H1 (cell line): ENCODE measurements around the gene DVL2. TPM values are rescaled to one million over a fixed set of nuclear protein-coding genes. Genes with fewer than 3 reads are reported as not detected.
A peak's percentile ranks its signal among the peaks of the same experiment; 100 is the strongest.

Experiments used
- CTCF ChIA-PET: fragments of 300-600 bp; sonication (Branson Sonifier 250); formaldehyde crosslinking; loops from one replicate; lab custom pipeline; 2021; ENCODE audit not compliant: partially characterized antibody; lab: Charles Lee
- POLR2A ChIA-PET: fragments of 300-600 bp; sonication (Branson Sonifier 250); formaldehyde crosslinking; loops from one replicate; lab custom pipeline; 2021; ENCODE audit warnings: inconsistent platforms; ENCODE audit not compliant: partially characterized antibody; lab: Charles Lee
- DNase-seq, 2 experiments: peaks; one replicate each; pipeline versions ENCODE4 v3.0.0 to v3.0.0-alpha.2; 2010 to 2022; ENCODE audit warnings: low spot score in 2 of 2, low read depth in 1 of 2, mixed read lengths in 1 of 2
- FAIRE-seq: peaks from 2 replicates; lab custom pipeline; 2011; peaks lifted over from hg19 to GRCh38; lab: Jason Lieb, UNC
- H2AFZ ChIP-seq: 2 replicates; pipeline ENCODE4 v1.8.1; 2012; ENCODE audit warnings: low read length, inconsistent platforms
- H2AK5ac ChIP-seq: 2 replicates; pipeline ENCODE4 v1.6.1; 2013; ENCODE audit warnings: low read depth, low read length
- H2BK120ac ChIP-seq: replicated peaks from 2 replicates; pipeline ENCODE3; 2013; ENCODE audit warnings: low read depth, low read length, inconsistent platforms
- H2BK12ac ChIP-seq: 2 replicates; pipeline ENCODE4 v1.6.1; 2013; ENCODE audit warnings: low read depth, low read length
- H2BK15ac ChIP-seq: 2 replicates; pipeline ENCODE4 v1.6.1; 2013; ENCODE audit warnings: low read length
- H2BK20ac ChIP-seq: 2 replicates; pipeline ENCODE4 v1.6.1; 2013; ENCODE audit warnings: low read length
- H2BK5ac ChIP-seq: 2 replicates; pipeline ENCODE4 v1.6.1; 2013; ENCODE audit warnings: low read depth, low read length
- H3K14ac ChIP-seq: 2 replicates; pipeline ENCODE4 v1.6.1; 2013; ENCODE audit warnings: inconsistent platforms; ENCODE audit not compliant: insufficient read length
- H3K18ac ChIP-seq: 2 replicates; pipeline ENCODE4 v1.6.1; 2013; ENCODE audit warnings: low read length; ENCODE audit errors: extremely low read depth
- H3K23ac ChIP-seq: 2 replicates; pipeline ENCODE4 v1.6.1; 2013; ENCODE audit warnings: inconsistent platforms; ENCODE audit not compliant: insufficient read length
- H3K23me2 ChIP-seq: 2 replicates; pipeline ENCODE4 v1.6.1; 2013; ENCODE audit warnings: low read depth, low read length
- H3K27ac ChIP-seq: 2 replicates; pipeline ENCODE4 v1.6.1; 2011; ENCODE audit warnings: low read depth, low read length, inconsistent platforms
- H3K27me3 ChIP-seq, 4 experiments: replicated peaks in 1 of 4; 1 replicate in 1 of 4; 2 replicates in 3 of 4; pipeline versions ENCODE4 v1.6.1 to v1.8.1; 2011 to 2013; ENCODE audit warnings: low read length in 3 of 4, mild to moderate bottlenecking in 3 of 4, inconsistent platforms in 2 of 4, mixed read lengths in 2 of 4, moderate library complexity in 1 of 4; ENCODE audit not compliant: control insufficient read depth in 3 of 4, insufficient read depth in 3 of 4; ENCODE audit errors: extremely low read depth in 1 of 4
- H3K36me3 ChIP-seq, 4 experiments: 2 replicates each; pipeline versions ENCODE4 v1.6.1 to v1.8.1; 2011 to 2013; ENCODE audit warnings: mild to moderate bottlenecking in 4 of 4, low read length in 3 of 4, moderate library complexity in 2 of 4, control low read depth in 1 of 4, inconsistent platforms in 1 of 4; ENCODE audit not compliant: insufficient read depth in 4 of 4, control insufficient read depth in 2 of 4
- H3K4ac ChIP-seq: replicated peaks from 2 replicates; pipeline ENCODE3; 2013; ENCODE audit warnings: low read length, low read depth, mixed read lengths, inconsistent platforms; ENCODE audit not compliant: insufficient read length
- H3K4me1 ChIP-seq, 4 experiments: replicated peaks in 1 of 4; 1 replicate in 1 of 4; 2 replicates in 3 of 4; pipeline versions ENCODE4 v1.6.1 to v1.8.1; 2011 to 2013; ENCODE audit warnings: low read length in 3 of 4, inconsistent platforms in 2 of 4, mixed read lengths in 1 of 4; ENCODE audit not compliant: insufficient read depth in 4 of 4, control insufficient read depth in 3 of 4
- H3K4me2 ChIP-seq, 2 experiments: 2 replicates each; pipeline versions ENCODE4 v1.6.1 to v1.8.1; 2011 to 2013; ENCODE audit warnings: low read depth in 2 of 2, low read length in 2 of 2, control low read depth in 1 of 2, inconsistent platforms in 1 of 2, mild to moderate bottlenecking in 1 of 2; ENCODE audit not compliant: insufficient read depth in 1 of 2
- H3K4me3 ChIP-seq, 4 experiments: fragments of 200-600, 300-600 bp in 1 of 4; sonication (generic), shearing (Covaris generic), sonication (Bioruptor Twin) in 1 of 4; 2 replicates each; pipeline versions ENCODE4 v1.5.1 to v1.8.1; 2011 to 2016; ENCODE audit warnings: low read length in 4 of 4, low read depth in 3 of 4, control low read depth in 2 of 4, inconsistent platforms in 2 of 4, mild to moderate bottlenecking in 2 of 4, mixed read lengths in 1 of 4, moderate library complexity in 1 of 4; ENCODE audit not compliant: insufficient read depth in 2 of 4; ENCODE audit errors: extremely low read depth in 1 of 4
- H3K56ac ChIP-seq: replicated peaks from 2 replicates; pipeline ENCODE3; 2013; ENCODE audit warnings: low read depth, mild to moderate bottlenecking, mixed read lengths, low read length, inconsistent platforms; ENCODE audit not compliant: insufficient read length
- H3K79me1 ChIP-seq: 2 replicates; pipeline ENCODE4 v1.6.1; 2013; ENCODE audit warnings: low read depth, low read length, control low read depth
- H3K79me2 ChIP-seq, 2 experiments: 2 replicates each; pipeline versions ENCODE4 v1.6.1 to v1.8.1; 2012 to 2013; ENCODE audit warnings: low read length in 2 of 2, mild to moderate bottlenecking in 2 of 2, inconsistent platforms in 1 of 2; ENCODE audit not compliant: insufficient read depth in 2 of 2, control insufficient read depth in 1 of 2
- H3K9ac ChIP-seq, 4 experiments: replicated peaks in 1 of 4; 1 replicate in 1 of 4; 2 replicates in 3 of 4; pipeline versions ENCODE4 v1.6.1 to v1.8.1; 2011 to 2013; ENCODE audit warnings: low read depth in 3 of 4, low read length in 3 of 4, control low read depth in 2 of 4, mild to moderate bottlenecking in 2 of 4, moderate library complexity in 2 of 4, inconsistent platforms in 1 of 4; ENCODE audit errors: extremely low read depth in 1 of 4
- H3K9me3 ChIP-seq, 2 experiments: 2 replicates each; pipeline versions ENCODE4 v1.6.1 to v1.8.1; 2012 to 2013; ENCODE audit warnings: mild to moderate bottlenecking in 2 of 2, moderate library complexity in 2 of 2, control low read depth in 1 of 2, inconsistent platforms in 1 of 2, low read depth in 1 of 2, low read length in 1 of 2, mixed read lengths in 1 of 2; ENCODE audit not compliant: insufficient read depth in 2 of 2
- H4K20me1 ChIP-seq, 2 experiments: replicated peaks in 1 of 2; 2 replicates each; pipeline versions ENCODE3 to v1.8.1; 2011 to 2013; ENCODE audit warnings: inconsistent platforms in 2 of 2, low read length in 2 of 2, mild to moderate bottlenecking in 1 of 2; ENCODE audit not compliant: insufficient read depth in 2 of 2, control insufficient read depth in 1 of 2
- H4K5ac ChIP-seq: 2 replicates; pipeline ENCODE4 v1.6.1; 2013; ENCODE audit warnings: low read length, low read depth, mixed read lengths, inconsistent platforms; ENCODE audit not compliant: insufficient read length
- H4K8ac ChIP-seq: 2 replicates; pipeline ENCODE4 v1.8.0; 2013; ENCODE audit warnings: mild to moderate bottlenecking, moderate library complexity, low read length, inconsistent platforms; ENCODE audit not compliant: insufficient read depth; ENCODE audit errors: extremely low read depth
- H4K91ac ChIP-seq: replicated peaks from 2 replicates; pipeline ENCODE3; 2013; ENCODE audit warnings: low read length, mixed read lengths, inconsistent platforms; ENCODE audit not compliant: insufficient read length
- CREB1 ChIP-seq: IDR thresholded peaks from 2 replicates; pipeline ENCODE4 v1.6.1; 2012; ENCODE audit warnings: inconsistent platforms
- EP300 ChIP-seq, 2 experiments: IDR thresholded peaks; 1 replicate in 1 of 2; 2 replicates in 1 of 2; pipeline ENCODE4 v1.6.1; 2011 to 2012; ENCODE audit warnings: low read depth in 2 of 2, low read length in 2 of 2, mild to moderate bottlenecking in 2 of 2, borderline replicate concordance in 1 of 2, inconsistent platforms in 1 of 2, moderate library complexity in 1 of 2
- GABPA ChIP-seq: IDR thresholded peaks from 2 replicates; pipeline ENCODE4 v1.6.1; 2011; ENCODE audit warnings: mild to moderate bottlenecking, low read length, moderate library complexity, borderline replicate concordance; ENCODE audit not compliant: insufficient read depth
- GTF2F1 ChIP-seq: IDR thresholded peaks from 2 replicates; pipeline ENCODE4 v1.6.1; 2012; ENCODE audit warnings: low read depth, low read length, improper control_type of control experiment, borderline replicate concordance
- HDAC2 ChIP-seq, 2 experiments: fragments of 300-600 bp in 1 of 2; sonication (generic) in 1 of 2; IDR thresholded peaks; 2 replicates each; pipeline ENCODE4 v1.6.1; 2011 to 2012; ENCODE audit warnings: low read depth in 2 of 2, low read length in 2 of 2, mild to moderate bottlenecking in 2 of 2, moderate library complexity in 2 of 2, borderline replicate concordance in 1 of 2, inconsistent platforms in 1 of 2
- JUN ChIP-seq: IDR thresholded peaks from 2 replicates; pipeline ENCODE4 v1.6.1; 2011; ENCODE audit warnings: low read depth, mild to moderate bottlenecking, improper control_type of control experiment, low read length
- NRF1 ChIP-seq: IDR thresholded peaks from 2 replicates; pipeline ENCODE4 v1.6.1; 2011; ENCODE audit warnings: mild to moderate bottlenecking, low read depth, low read length, improper control_type of control experiment
- PHF8 ChIP-seq: fragments of 200-600 bp; sonication (generic); conservative IDR thresholded peaks from 2 replicates; pipeline ENCODE4 v1.7.1; 2012; ENCODE audit warnings: low read depth, mild to moderate bottlenecking, inconsistent platforms, low read length, moderate library complexity
- SP1 ChIP-seq: IDR thresholded peaks from 2 replicates; pipeline ENCODE4 v1.6.1; 2011; ENCODE audit warnings: low read depth, low read length
- TAF1 ChIP-seq: IDR thresholded peaks from 2 replicates; pipeline ENCODE4 v1.6.1; 2011; ENCODE audit warnings: mild to moderate bottlenecking, low read depth, low read length
- TAF7 ChIP-seq: optimal IDR thresholded peaks from 2 replicates; pipeline ENCODE3; 2011; ENCODE audit warnings: low read depth, mild to moderate bottlenecking, inconsistent platforms, low read length, moderate library complexity, borderline replicate concordance
- TBP ChIP-seq: IDR thresholded peaks from 2 replicates; pipeline ENCODE4 v1.6.1; 2011; ENCODE audit warnings: low read depth, low read length, improper control_type of control experiment
- WGBS, 2 experiments: shearing (Covaris generic) in 1 of 2; methylation state at CpG; one replicate each; pipeline versions ENCODE4 v1.1.6 to v1.1.7; 2013 to 2015; ENCODE audit warnings: low lambda C conversion rate in 2 of 2, mixed read lengths in 2 of 2, inconsistent platforms in 1 of 2, low coverage in 1 of 2, missing lambda C conversion rate in 1 of 2; ENCODE audit not compliant: insufficient replicate concordance in 2 of 2, insufficient coverage in 1 of 2, insufficient read length in 1 of 2; ENCODE audit errors: extremely low coverage in 1 of 2, missing lambda C conversion rate in 1 of 2; 5-methylcytosine and 5-hydroxymethylcytosine counted together
- polyA plus RNA-seq, 7 experiments: library from polyadenylated mRNA; depleted of rRNA in 3 of 7; stranded (reverse) in 5 of 7; unstranded in 2 of 7; fragments of >200 nt in 5 of 7; fragments of 200-250 nt in 2 of 7; gene quantifications; 1 replicate in 5 of 7; 2 replicates in 1 of 7; 4 replicates in 1 of 7; pipeline versions ENCODE4 v1.2.1 to v1.2.3, GENCODE V29; 2011 to 2013; ENCODE audit warnings: missing spikeins in 2 of 7, mixed read lengths in 2 of 7
- total RNA-seq: library from RNA; stranded (reverse); fragmentation: NEBNext Ultra II Directional; extraction: Animal tissue kit (Norgen Biotek cat#: 25700); gene quantifications from 2 replicates; pipeline ENCODE4 v1.2.1, GENCODE V29; 2021

The DVL2 gene
- total and polyA plus RNA-seq, 2 of the 8 experiments (the other 6 are each of a cell fraction or from before 2014, with no cell fraction given): 19.0 to 59.6 TPM

DNA sequence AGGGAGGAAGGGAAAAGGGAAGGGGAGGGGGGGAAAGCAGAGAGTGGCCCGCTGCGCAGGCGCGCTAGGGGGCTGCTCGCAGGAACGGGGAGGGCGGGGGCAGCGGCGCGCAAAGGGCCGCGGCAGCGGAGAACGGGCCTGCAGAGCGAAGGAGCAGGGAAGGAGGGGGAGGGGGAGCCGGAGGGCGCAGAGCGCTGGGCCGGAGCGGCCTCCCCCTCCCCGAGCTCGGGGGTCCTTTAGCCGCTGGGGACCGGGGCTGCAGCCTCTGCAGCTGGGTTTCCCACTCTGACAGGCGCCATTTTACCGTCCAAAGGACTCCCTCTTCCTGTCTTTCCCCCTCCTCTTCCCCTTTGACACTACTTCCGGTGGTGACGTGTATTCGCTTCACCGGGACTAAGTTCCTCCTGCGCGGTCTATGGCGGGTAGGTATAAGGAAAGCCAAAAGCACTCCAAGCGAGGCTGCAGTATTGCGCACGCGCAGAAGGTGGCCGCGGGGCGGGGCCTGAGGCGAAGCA lies 17.4 kb upstream of the DVL2 start, which contains the start of gene CTDNEP1:
Gene CTDNEP1 (minus strand): TSS at position 74 of the 515 bp plus-strand sequence. CDS start 438 bp downstream, outside the sequence.
- H3K23ac ChIP-seq: no peak within 1 kb of the TSS
- DNase-seq: peak; percentile 96 to 99
- peak; percentile 82 for FAIRE-seq
- no peak within 1 kb of the TSS for H2BK20ac ChIP-seq
- peak within 1 kb of the TSS; percentile 73 for H3K56ac ChIP-seq
- peak within 1 kb of the TSS; percentile 89 for H2BK5ac ChIP-seq
- no peak within 1 kb of the TSS for H3K14ac ChIP-seq
- no peaks in the 10 kb centered on the region for H3K27me3 ChIP-seq
- peak within 1 kb of the TSS; percentile 99 for H4K8ac ChIP-seq
- peak within 1 kb of the TSS; percentile 89 to 99 for H3K4me2 ChIP-seq
- peak within 1 kb of the TSS; percentile 92 for H4K5ac ChIP-seq
- H3K9me3 ChIP-seq: no peaks in the 10 kb centered on the region
- 1% methylated on average over 15 of the region's 41 CpGs; no CpG with 5 or more reads in 1 of the 2 experiments for WGBS, 2 experiments
- H3K27ac ChIP-seq: peak within 1 kb of the TSS; percentile 97
- H3K23me2 ChIP-seq: peaks cover 7% of the 10 kb centered on the region
- peaks cover 3 to 11% (median 4%) of the 10 kb centered on the region in 4 experiments for H3K4me1 ChIP-seq
- CTCF ChIA-PET: interaction anchor here (1.1 kb wide), 1 partner anchor 11 kb away, joined by 3 read pairs; the partner anchor contains the start of gene CLDN7
- H3K36me3 ChIP-seq: peaks cover 3 to 16% (median 10%) of the 10 kb centered on the region in 4 experiments; a peak in 7 of 8 replicates
- H2AFZ ChIP-seq: peak within 1 kb of the TSS; percentile 93; the same call in 1 of the 2 replicates
- POLR2A ChIA-PET: interaction anchor here (0.7 to 8.3 kb wide), 15 partner anchors 9 to 323 kb away, joined by 3 to 121 read pairs (median 6); partner anchors contain the start of genes ACADVL, CLDN7, DLG4 and DVL2
- H3K79me1 ChIP-seq: peaks cover 16% of the 10 kb centered on the region
- H3K4me3 ChIP-seq: peak within 1 kb of the TSS; percentile 58 to 84 (median 79)
- H3K4ac ChIP-seq: peak within 1 kb of the TSS; percentile 88
- peaks cover 4 to 11% of the 10 kb centered on the region in 2 experiments for H4K20me1 ChIP-seq
- peaks cover 23 to 54% of the 10 kb centered on the region in 2 experiments for H3K79me2 ChIP-seq
- peak within 1 kb of the TSS; percentile 86 for H2BK12ac ChIP-seq
- no peak within 1 kb of the TSS for H2BK15ac ChIP-seq
- H2BK120ac ChIP-seq: no peak within 1 kb of the TSS
- H2AK5ac ChIP-seq: no peak within 1 kb of the TSS
- H3K18ac ChIP-seq: peak within 1 kb of the TSS; percentile 97
- peak within 1 kb of the TSS; percentile 70 for H4K91ac ChIP-seq
- H3K9ac ChIP-seq: peak within 1 kb of the TSS; percentile 87 to 91 (median 90)
- peak; percentile 45 for TF ChIP-seq TAF7
- TF ChIP-seq GTF2F1: no peak
- TF ChIP-seq HDAC2 (IDR thresholded peaks at IDR 0.05; ENCODE audit: borderline replicate concordance in 1 of 2, low read depth in 2 of 2, low read length in 2 of 2): peak in 1 of 2 experiments; percentile 38; a peak in 1 of 4 replicates
- peak; percentile 62 for TF ChIP-seq TBP
- TF ChIP-seq CREB1: peak; percentile 81; the same call in 1 of the 2 replicates
- peak; percentile 85 for TF ChIP-seq TAF1
- TF ChIP-seq EP300 (IDR thresholded peaks at IDR 0.05; ENCODE audit: borderline replicate concordance in 1 of 2, low read depth in 2 of 2, low read length in 2 of 2): no peak
- TF ChIP-seq JUN: no peak
- TF ChIP-seq NRF1: peak; percentile 40
- peak; percentile 23; the same call in 1 of the 2 replicates for TF ChIP-seq SP1
- peak; percentile 85 for TF ChIP-seq GABPA
- peak; percentile 82 for TF ChIP-seq PHF8
